Endothelial cell (in vitro differentiated cells): Measurements from ENCODE around the gene FOSL2. TPM values are rescaled to one million over a fixed set of nuclear protein-coding genes. Genes with fewer than 3 reads are reported as not detected.

Experiments
- DNase-seq: peaks from one replicate; pipeline ENCODE4 v3.0.0; 2021; ENCODE audit warnings: low spot score
- H3K27ac Mint-ChIP-seq: one replicate; pipeline ENCODE4 v1.8.0; 2021; ENCODE audit warnings: mixed read lengths, inconsistent platforms; ENCODE audit not compliant: unreplicated experiment
- H3K27me3 Mint-ChIP-seq: one replicate; pipeline ENCODE4 v1.8.0; 2021; ENCODE audit warnings: mild to moderate bottlenecking, moderate library complexity, mixed read lengths, inconsistent platforms; ENCODE audit not compliant: unreplicated experiment
- H3K36me3 Mint-ChIP-seq: one replicate; pipeline ENCODE4 v1.8.0; 2021; ENCODE audit warnings: mild to moderate bottlenecking, low read depth, mixed read lengths, inconsistent platforms; ENCODE audit not compliant: unreplicated experiment
- H3K4me1 Mint-ChIP-seq: one replicate; pipeline ENCODE4 v1.8.0; 2021; ENCODE audit warnings: mild to moderate bottlenecking, mixed read lengths, inconsistent platforms; ENCODE audit not compliant: unreplicated experiment
- H3K4me3 Mint-ChIP-seq: one replicate; pipeline ENCODE4 v1.8.0; 2021; ENCODE audit warnings: mild to moderate bottlenecking, mixed read lengths, inconsistent platforms; ENCODE audit not compliant: unreplicated experiment
- H3K9me3 Mint-ChIP-seq: one replicate; pipeline ENCODE4 v1.8.0; 2021; ENCODE audit warnings: mixed read lengths, inconsistent platforms; ENCODE audit not compliant: unreplicated experiment
- total RNA-seq: library from RNA; stranded (reverse); fragmentation: NEBNext Ultra II Directional; extraction: Animal tissue kit (Norgen Biotek cat#: 25700); gene quantifications from one replicate; pipeline ENCODE4 v1.2.1, GENCODE V29; 2021; ENCODE audit not compliant: unreplicated experiment
- TF ChIP-seq, protein P1 (sequence below): fragments of 200-600 bp; sonication (generic); IDR thresholded peaks from one replicate; pipeline ENCODE4 v1.5.0; 2021; ENCODE audit warnings: antibody characterized with exemption; ENCODE audit not compliant: unreplicated experiment

FOSL2 gene
- total RNA-seq, 1 donor from 2014 or later, result 24.4 TPM

DNA sequence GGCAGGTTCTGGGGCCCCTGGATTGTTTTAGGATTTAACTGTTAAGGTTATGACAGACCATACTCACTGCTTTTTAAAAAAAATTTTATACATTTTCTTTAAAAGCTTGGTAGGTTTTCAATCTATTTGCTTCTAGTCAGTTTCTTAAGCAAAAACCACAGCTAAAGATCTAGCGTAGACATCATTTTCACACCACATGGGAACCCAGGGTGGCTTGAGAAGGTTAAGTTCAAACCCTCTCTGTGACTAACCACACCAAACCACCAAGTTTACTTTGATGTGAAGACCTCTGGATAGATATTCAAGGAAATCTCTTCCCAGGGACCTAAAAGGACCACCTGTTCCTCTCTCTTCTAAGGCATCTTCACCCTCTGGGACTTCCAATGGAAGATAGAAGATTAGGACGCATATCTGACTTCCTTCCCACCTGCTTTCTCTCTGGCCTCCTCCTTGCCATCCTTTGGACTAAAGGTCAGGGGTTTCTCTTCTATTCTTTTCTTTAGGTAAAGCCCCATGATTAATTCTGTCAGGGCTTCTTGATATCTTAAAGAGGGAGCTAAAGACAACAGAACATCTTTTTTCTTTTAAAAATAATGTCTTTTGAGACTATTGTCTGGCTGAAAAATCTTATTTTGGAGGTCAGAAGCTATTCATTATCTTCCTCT lies 32.3 kb downstream of the FOSL2 start:
- no peak for DNase-seq
- H3K27ac Mint-ChIP-seq, result no peak overlapping the region
- no peaks in the 10 kb centered on the region for H3K36me3 Mint-ChIP-seq
- no peaks in the 10 kb centered on the region for H3K9me3 Mint-ChIP-seq
- H3K27me3 Mint-ChIP-seq, result peaks cover 5% of the 10 kb centered on the region
- TF ChIP-seq, protein P1, sequence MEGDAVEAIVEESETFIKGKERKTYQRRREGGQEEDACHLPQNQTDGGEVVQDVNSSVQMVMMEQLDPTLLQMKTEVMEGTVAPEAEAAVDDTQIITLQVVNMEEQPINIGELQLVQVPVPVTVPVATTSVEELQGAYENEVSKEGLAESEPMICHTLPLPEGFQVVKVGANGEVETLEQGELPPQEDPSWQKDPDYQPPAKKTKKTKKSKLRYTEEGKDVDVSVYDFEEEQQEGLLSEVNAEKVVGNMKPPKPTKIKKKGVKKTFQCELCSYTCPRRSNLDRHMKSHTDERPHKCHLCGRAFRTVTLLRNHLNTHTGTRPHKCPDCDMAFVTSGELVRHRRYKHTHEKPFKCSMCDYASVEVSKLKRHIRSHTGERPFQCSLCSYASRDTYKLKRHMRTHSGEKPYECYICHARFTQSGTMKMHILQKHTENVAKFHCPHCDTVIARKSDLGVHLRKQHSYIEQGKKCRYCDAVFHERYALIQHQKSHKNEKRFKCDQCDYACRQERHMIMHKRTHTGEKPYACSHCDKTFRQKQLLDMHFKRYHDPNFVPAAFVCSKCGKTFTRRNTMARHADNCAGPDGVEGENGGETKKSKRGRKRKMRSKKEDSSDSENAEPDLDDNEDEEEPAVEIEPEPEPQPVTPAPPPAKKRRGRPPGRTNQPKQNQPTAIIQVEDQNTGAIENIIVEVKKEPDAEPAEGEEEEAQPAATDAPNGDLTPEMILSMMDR, result no peak
- H3K4me1 Mint-ChIP-seq, result peaks cover 39% of the 10 kb centered on the region
- no peak overlapping the region for H3K4me3 Mint-ChIP-seq

DNA sequence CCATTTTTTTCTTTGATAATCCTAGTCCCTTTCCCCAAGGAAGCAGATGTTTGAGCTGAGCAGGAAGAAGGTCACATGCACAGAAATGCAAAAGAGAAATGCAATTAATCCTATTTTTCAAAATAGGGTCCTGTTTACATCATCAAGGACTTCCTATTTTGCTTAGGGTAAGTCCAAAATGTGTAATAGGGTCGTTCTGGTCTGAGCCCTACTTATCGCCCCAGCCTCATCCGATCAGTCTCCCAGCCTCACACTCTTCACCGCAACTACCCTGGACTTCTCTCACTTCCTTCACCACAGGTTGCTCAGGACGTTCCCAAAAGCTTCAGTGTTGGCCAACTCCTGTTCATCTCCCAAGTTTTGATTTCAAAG lies 32.8 kb downstream of the FOSL2 start:
- Mint-ChIP-seq H3K36me3 (no peaks in the 10 kb centered on the region), H3K27ac (no peak overlapping the region), H3K9me3 (no peaks in the 10 kb centered on the region), H3K4me3 (no peak overlapping the region), H3K4me1 (peaks cover 41% of the 10 kb centered on the region), H3K27me3 (peaks cover 5% of the 10 kb centered on the region)
- no peak for DNase-seq
- TF ChIP-seq, protein P1, result no peak

GRCh38 chr2:28427741-28428415 lies 35.2 kb downstream of the FOSL2 start:
- Mint-ChIP-seq H3K27me3 (peaks cover 10% of the 10 kb centered on the region), H3K27ac (no peak overlapping the region)

DNA sequence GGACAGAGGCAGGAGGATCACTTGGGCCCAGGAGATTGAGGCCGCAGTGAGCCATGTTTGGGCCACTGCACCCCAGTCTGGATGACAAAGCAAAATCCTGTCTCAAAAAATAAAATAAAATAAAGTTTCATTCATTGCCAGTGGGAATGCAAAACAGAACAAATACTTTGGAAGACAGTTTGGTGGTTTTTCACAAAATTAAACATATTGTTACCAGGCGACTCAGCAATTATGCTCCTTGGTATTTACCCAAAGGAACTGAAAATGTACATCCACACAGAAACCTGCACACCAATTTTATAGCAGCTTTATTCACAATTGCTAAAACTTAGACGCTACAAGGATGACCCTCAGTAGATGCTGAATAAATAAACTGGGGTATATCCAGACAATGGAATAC lies 35.8 kb downstream of the FOSL2 start:
- Mint-ChIP-seq H3K4me1 (peaks cover 37% of the 10 kb centered on the region), H3K4me3 (no peak overlapping the region), H3K27me3 (peaks cover 10% of the 10 kb centered on the region), H3K36me3 (no peaks in the 10 kb centered on the region), H3K27ac (no peak overlapping the region), H3K9me3 (no peaks in the 10 kb centered on the region)
- DNase-seq, result no peak
- TF ChIP-seq, protein P1, result no peak

More at GRCh38 chr2:28427741-28428415, 35.2 kb downstream of the FOSL2 start:
- H3K4me1 Mint-ChIP-seq, result peaks cover 43% of the 10 kb centered on the region
- no peak for DNase-seq
- no peak overlapping the region for H3K4me3 Mint-ChIP-seq
- H3K36me3 Mint-ChIP-seq, result no peaks in the 10 kb centered on the region
- H3K9me3 Mint-ChIP-seq, result no peaks in the 10 kb centered on the region
- TF ChIP-seq, protein P1, result no peak

DNA sequence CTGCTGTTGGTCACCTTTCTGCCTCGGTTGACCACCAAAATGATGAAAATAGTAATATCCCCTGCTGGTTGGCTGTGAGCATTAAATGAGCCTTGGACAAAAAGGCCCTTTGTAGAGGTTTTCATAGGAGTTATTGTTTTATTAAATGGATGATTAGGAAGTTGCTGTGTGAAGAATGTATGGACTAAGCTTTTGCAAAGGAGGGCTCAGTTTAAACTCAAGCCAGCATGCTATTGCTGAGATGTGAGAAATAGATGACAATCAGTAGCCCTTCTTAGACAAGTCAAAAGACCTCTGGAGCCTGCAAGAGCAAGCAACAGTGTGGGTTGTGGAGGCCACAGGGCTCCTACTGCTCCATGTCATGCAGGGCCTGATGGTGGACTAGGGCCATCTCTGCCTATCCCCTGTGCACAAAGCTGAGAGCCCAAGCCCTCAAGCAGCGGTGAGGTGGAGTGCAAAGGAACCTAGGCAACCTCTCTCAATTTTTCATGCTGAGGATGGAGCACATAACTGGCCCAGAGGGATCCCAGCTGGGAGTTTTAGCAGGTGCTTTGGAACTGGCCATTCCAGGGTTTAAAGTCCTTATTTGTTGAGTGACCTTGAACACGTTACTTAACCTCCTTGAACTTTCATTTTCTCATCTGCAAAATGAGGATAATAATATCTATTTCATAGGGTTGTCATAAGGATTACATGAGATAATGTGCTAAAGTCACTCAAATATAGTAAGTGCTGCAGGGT lies 37.1 kb downstream of the FOSL2 start:
- Mint-ChIP-seq H3K9me3 (no peaks in the 10 kb centered on the region), H3K4me1 (peaks cover 26% of the 10 kb centered on the region), H3K4me3 (no peak overlapping the region), H3K27me3 (peaks cover 10% of the 10 kb centered on the region), H3K27ac (no peak overlapping the region), H3K36me3 (no peaks in the 10 kb centered on the region)
- no peak for DNase-seq
- TF ChIP-seq, protein P1, result no peak
